ENCODE measurements around the gene UXT.

GRCh38 chrX:47644557-47645091 lies 14.4 kb downstream of the UXT start:
- TF ChIP-seq CTCF (IDR thresholded peaks at IDR 0.05) (peak in 3 of 5 experiments; percentile 28 to 35 (median 34)), POLR2A (IDR thresholded peaks at IDR 0.05) (no peak), EP300 (IDR thresholded peaks at IDR 0.05) (no peak)
